Thyroid gland (tissue), 4 donors: Measurements from ENCODE around the gene SKI.

Experiments
- CTCF ChIP-seq, 6 experiments: fragments of 200-600 bp in 3 of 6; fragments of 450-650 bp in 3 of 6; sonication (generic) in 3 of 6; IDR thresholded peaks; one replicate each; pipeline ENCODE4 v1.5.1; 2016 to 2019; ENCODE audit warnings: antibody characterized with exemption in 6 of 6, mild to moderate bottlenecking in 2 of 6, inconsistent platforms in 1 of 6, moderate library complexity in 1 of 6
- POLR2A ChIP-seq, 2 donors: fragments of 450-650 bp; IDR thresholded peaks; one replicate each; pipeline ENCODE4 v1.6.1; 2017; ENCODE audit warnings: antibody characterized with exemption in 2 of 2, mild to moderate bottlenecking in 2 of 2, moderate library complexity in 1 of 2

GRCh38 chr1:2272686-2273400 lies 44.7 kb downstream of the SKI start:
- TF ChIP-seq CTCF (IDR thresholded peaks at IDR 0.05) = no peak
- no peak for TF ChIP-seq POLR2A (IDR thresholded peaks at IDR 0.05)
